ENCODE data around the gene ESRRA. TPM values are rescaled to one million over a fixed set of nuclear protein-coding genes. Genes with fewer than 3 reads are reported as not detected.

ESRRA gene
- total and polyA plus RNA-seq, 9 of the 15 experiments (the other 6 are each of a cell fraction or from before 2014, with no cell fraction given): 0.27 to 89.7 (median 23.7) TPM

DNA sequence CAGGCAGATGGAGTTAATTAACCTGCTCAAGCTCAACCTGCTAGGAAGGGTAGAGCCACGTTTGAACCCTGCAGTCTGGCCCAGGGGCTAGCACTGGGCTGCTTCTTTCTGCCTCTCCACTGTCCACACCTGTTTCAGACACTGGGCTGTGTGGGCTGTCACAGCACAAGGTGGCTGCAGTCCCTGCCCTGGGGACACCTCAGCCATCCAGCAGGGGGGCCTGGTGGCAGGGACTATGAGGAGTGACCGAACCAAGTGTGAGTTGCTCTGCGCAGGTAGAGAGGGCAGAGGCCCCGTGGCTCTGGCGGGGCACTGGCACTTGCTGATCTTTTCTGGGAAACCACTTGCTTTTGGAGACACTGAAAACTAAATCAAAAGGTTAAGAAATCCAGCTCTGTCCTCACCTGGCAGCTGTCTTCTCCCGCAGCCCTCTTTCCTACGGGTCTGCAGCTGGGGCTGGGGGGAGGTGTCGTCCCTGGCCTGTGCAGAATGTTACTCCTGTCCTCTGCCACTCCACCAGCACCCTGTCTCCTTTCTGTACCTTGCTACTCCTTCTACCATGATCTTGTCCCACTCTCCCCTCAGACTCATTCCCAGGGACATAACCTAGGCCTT lies 26.6 kb upstream of the ESRRA start:
- H3K9me1 ChIP-seq (ENCODE audit: control insufficient read depth, insufficient read depth, low read length): no peaks in the 10 kb centered on the region
- H3K4me1 ChIP-seq (replicated peaks in 1 of 2; ENCODE audit: control insufficient read depth in 2 of 2, insufficient read depth in 2 of 2, low read length in 2 of 2): peaks cover 2 to 25% of the 10 kb centered on the region in 2 experiments; a peak in 4 of 5 replicates
- POLR2A ChIA-PET: no interaction called here
- CTCF ChIA-PET (ENCODE audit: low intra/inter-chr PET ratio): no interaction called here
- in situ Hi-C loops (cut with MboI): no loop called here
- FAIRE-seq (no peak), ATAC-seq (peak; percentile 65), DNase-seq (ENCODE audit: extremely low read depth in 1 of 4, low spot score in 3 of 4) (no peak)
- H3K27ac ChIP-seq (ENCODE audit: extremely low read depth, low read depth, low read length): no peak overlapping the region
- no peaks in the 10 kb centered on the region for H3K27me3 ChIP-seq (ENCODE audit: control insufficient read depth in 2 of 2, insufficient read depth in 2 of 2, low read length in 2 of 2)
- H3K9ac ChIP-seq (ENCODE audit: insufficient read depth in 1 of 2, low read depth in 2 of 2, low read length in 2 of 2): peak overlapping the region in 1 of 2 experiments; percentile 84; a peak in 2 of 4 replicates
- BruUV-seq (replicated peaks): no TSS peak
- peaks cover 27% of the 10 kb centered on the region; the same call in 1 of the 3 replicates for H3K36me3 ChIP-seq (ENCODE audit: control insufficient read depth, insufficient read depth, low read length)
- H2AFZ ChIP-seq (ENCODE audit: low read depth, low read length): no peak overlapping the region
- intact Hi-C loops (cut with micrococcal nuclease): no loop called here
- H3K9me3 ChIP-seq (replicated peaks; ENCODE audit: control insufficient read depth, insufficient read depth, low read depth, low read length): no peaks in the 10 kb centered on the region
- no peaks in the 10 kb centered on the region for H4K20me1 ChIP-seq (replicated peaks; ENCODE audit: control insufficient read depth, insufficient read depth, low read length)
- 82% methylated on average over 8 of the region's 8 CpGs for WGBS (ENCODE audit: insufficient coverage, low coverage, missing lambda C conversion rate)
- no peak overlapping the region for H3K4me2 ChIP-seq (ENCODE audit: insufficient read depth, low read length)
- H3K79me2 ChIP-seq (ENCODE audit: control insufficient read depth, insufficient read depth, low read length): peaks cover 14% of the 10 kb centered on the region
- H3K4me3 ChIP-seq: no peak overlapping the region
- TF ChIP-seq CREBBP (IDR thresholded peaks at IDR 0.05; ENCODE audit: low read depth, low read length) (no peak), ZNF780A (CRISPR knock-in tag; IDR thresholded peaks at IDR 0.05) (no peak), NR1H2 (CRISPR knock-in tag; IDR thresholded peaks at IDR 0.05) (no peak), EWSR1 (IDR thresholded peaks at IDR 0.05; ENCODE audit: borderline replicate concordance, low read depth, partially characterized antibody) (no peak), ZNF384 (IDR thresholded peaks at IDR 0.05; ENCODE audit: low read depth, low read length) (no peak), STAT5B (CRISPR knock-in tag; IDR thresholded peaks at IDR 0.05) (no peak)
- TF ChIP-seq, protein P1, sequence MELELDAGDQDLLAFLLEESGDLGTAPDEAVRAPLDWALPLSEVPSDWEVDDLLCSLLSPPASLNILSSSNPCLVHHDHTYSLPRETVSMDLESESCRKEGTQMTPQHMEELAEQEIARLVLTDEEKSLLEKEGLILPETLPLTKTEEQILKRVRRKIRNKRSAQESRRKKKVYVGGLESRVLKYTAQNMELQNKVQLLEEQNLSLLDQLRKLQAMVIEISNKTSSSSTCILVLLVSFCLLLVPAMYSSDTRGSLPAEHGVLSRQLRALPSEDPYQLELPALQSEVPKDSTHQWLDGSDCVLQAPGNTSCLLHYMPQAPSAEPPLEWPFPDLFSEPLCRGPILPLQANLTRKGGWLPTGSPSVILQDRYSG (tag; conservative IDR thresholded peaks at IDR 0.05; ENCODE audit: low read depth): no peak
- TF ChIP-seq, protein P2, sequence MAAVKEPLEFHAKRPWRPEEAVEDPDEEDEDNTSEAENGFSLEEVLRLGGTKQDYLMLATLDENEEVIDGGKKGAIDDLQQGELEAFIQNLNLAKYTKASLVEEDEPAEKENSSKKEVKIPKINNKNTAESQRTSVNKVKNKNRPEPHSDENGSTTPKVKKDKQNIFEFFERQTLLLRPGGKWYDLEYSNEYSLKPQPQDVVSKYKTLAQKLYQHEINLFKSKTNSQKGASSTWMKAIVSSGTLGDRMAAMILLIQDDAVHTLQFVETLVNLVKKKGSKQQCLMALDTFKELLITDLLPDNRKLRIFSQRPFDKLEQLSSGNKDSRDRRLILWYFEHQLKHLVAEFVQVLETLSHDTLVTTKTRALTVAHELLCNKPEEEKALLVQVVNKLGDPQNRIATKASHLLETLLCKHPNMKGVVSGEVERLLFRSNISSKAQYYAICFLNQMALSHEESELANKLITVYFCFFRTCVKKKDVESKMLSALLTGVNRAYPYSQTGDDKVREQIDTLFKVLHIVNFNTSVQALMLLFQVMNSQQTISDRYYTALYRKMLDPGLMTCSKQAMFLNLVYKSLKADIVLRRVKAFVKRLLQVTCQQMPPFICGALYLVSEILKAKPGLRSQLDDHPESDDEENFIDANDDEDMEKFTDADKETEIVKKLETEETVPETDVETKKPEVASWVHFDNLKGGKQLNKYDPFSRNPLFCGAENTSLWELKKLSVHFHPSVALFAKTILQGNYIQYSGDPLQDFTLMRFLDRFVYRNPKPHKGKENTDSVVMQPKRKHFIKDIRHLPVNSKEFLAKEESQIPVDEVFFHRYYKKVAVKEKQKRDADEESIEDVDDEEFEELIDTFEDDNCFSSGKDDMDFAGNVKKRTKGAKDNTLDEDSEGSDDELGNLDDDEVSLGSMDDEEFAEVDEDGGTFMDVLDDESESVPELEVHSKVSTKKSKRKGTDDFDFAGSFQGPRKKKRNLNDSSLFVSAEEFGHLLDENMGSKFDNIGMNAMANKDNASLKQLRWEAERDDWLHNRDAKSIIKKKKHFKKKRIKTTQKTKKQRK (IDR thresholded peaks at IDR 0.05; ENCODE audit: borderline replicate concordance, low read depth, low read length): no peak
- TF ChIP-seq, protein P3, sequence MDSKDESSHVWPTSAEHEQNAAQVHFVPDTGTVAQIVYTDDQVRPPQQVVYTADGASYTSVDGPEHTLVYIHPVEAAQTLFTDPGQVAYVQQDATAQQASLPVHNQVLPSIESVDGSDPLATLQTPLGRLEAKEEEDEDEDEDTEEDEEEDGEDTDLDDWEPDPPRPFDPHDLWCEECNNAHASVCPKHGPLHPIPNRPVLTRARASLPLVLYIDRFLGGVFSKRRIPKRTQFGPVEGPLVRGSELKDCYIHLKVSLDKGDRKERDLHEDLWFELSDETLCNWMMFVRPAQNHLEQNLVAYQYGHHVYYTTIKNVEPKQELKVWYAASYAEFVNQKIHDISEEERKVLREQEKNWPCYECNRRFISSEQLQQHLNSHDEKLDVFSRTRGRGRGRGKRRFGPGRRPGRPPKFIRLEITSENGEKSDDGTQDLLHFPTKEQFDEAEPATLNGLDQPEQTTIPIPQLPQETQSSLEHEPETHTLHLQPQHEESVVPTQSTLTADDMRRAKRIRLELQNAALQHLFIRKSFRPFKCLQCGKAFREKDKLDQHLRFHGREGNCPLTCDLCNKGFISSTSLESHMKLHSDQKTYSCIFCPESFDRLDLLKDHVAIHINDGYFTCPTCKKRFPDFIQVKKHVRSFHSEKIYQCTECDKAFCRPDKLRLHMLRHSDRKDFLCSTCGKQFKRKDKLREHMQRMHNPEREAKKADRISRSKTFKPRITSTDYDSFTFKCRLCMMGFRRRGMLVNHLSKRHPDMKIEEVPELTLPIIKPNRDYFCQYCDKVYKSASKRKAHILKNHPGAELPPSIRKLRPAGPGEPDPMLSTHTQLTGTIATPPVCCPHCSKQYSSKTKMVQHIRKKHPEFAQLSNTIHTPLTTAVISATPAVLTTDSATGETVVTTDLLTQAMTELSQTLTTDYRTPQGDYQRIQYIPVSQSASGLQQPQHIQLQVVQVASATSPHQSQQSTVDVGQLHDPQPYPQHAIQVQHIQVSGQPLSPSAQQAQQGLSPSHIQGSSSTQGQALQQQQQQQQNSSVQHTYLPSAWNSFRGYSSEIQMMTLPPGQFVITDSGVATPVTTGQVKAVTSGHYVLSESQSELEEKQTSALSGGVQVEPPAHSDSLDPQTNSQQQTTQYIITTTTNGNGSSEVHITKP (IDR thresholded peaks at IDR 0.05; ENCODE audit: partially characterized antibody): no peak
- TF ChIP-seq, protein P4, sequence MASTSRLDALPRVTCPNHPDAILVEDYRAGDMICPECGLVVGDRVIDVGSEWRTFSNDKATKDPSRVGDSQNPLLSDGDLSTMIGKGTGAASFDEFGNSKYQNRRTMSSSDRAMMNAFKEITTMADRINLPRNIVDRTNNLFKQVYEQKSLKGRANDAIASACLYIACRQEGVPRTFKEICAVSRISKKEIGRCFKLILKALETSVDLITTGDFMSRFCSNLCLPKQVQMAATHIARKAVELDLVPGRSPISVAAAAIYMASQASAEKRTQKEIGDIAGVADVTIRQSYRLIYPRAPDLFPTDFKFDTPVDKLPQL (IDR thresholded peaks at IDR 0.05; ENCODE audit: extremely low read depth, insufficient read length): no peak
- TF ChIP-seq, protein P5, sequence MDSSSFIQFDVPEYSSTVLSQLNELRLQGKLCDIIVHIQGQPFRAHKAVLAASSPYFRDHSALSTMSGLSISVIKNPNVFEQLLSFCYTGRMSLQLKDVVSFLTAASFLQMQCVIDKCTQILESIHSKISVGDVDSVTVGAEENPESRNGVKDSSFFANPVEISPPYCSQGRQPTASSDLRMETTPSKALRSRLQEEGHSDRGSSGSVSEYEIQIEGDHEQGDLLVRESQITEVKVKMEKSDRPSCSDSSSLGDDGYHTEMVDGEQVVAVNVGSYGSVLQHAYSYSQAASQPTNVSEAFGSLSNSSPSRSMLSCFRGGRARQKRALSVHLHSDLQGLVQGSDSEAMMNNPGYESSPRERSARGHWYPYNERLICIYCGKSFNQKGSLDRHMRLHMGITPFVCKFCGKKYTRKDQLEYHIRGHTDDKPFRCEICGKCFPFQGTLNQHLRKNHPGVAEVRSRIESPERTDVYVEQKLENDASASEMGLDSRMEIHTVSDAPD (CRISPR knock-in tag; IDR thresholded peaks at IDR 0.05): no peak
